Panc1 (cell line): ENCODE data around the gene CRYAB. TPM values are rescaled to one million over a fixed set of nuclear protein-coding genes. Genes with fewer than 3 reads are reported as not detected.

Experiments
- ATAC-seq: fragments of 200-7000 bp; cut with Tn5 transposase; 2 replicates; pipeline ENCODE4 v1.9.1; 2020; ENCODE audit warnings: mild to moderate bottlenecking, moderate library complexity
- BruUV-seq: library from RNA; stranded (reverse); fragments of 400-500 nt; replicated peaks from 2 replicates; lab custom pipeline; 2021; lab: Mats Ljungman, UMichigan
- CTCF ChIA-PET: fragments of 300-600 bp; sonication (Branson Sonifier 250); formaldehyde crosslinking; loops from one replicate; lab custom pipeline; 2022; ENCODE audit warnings: antibody characterized with exemption; lab: Charles Lee
- POLR2A ChIA-PET: fragments of 300-600 bp; sonication (Branson Sonifier 250); formaldehyde crosslinking; loops from one replicate; lab custom pipeline; 2022; ENCODE audit warnings: antibody characterized with exemption; lab: Charles Lee
- DNase-seq: peaks from one replicate; pipeline ENCODE4 v3.0.0-alpha.2; 2010; ENCODE audit warnings: low read depth, low spot score
- H3K27ac ChIP-seq: 2 replicates; pipeline ENCODE4 v1.5.1; 2011; ENCODE audit warnings: mild to moderate bottlenecking, low read length, inconsistent platforms
- H3K27me3 ChIP-seq: fragments of 200-500 bp; sonication (Bioruptor generic); 2 replicates; pipeline ENCODE4 v1.6.0; 2014; ENCODE audit warnings: low read length, inconsistent platforms; ENCODE audit not compliant: control insufficient read depth, insufficient read depth
- H3K36me3 ChIP-seq: fragments of 200-500 bp; sonication (Bioruptor generic); 2 replicates; pipeline ENCODE4 v1.5.1; 2014; ENCODE audit warnings: inconsistent platforms, mild to moderate bottlenecking, low read length, moderate library complexity; ENCODE audit not compliant: control insufficient read depth, insufficient read depth
- H3K4me1 ChIP-seq: 2 replicates; pipeline ENCODE4 v1.5.1; 2011; ENCODE audit warnings: inconsistent platforms, mild to moderate bottlenecking, low read length, moderate library complexity; ENCODE audit not compliant: control insufficient read depth, insufficient read depth
- H3K4me3 ChIP-seq, 2 experiments: 2 replicates each; pipeline ENCODE4 v1.5.1; 2011 to 2012; ENCODE audit warnings: low read depth in 2 of 2, low read length in 2 of 2, mild to moderate bottlenecking in 2 of 2, inconsistent platforms in 1 of 2, moderate library complexity in 1 of 2
- H3K9me3 ChIP-seq: fragments of 200-500 bp; sonication (Bioruptor generic); 2 replicates; pipeline ENCODE4 v1.5.1; 2014; ENCODE audit warnings: low read depth, mild to moderate bottlenecking, inconsistent platforms, low read length, moderate library complexity; ENCODE audit not compliant: control insufficient read depth, insufficient read depth
- POLR2AphosphoS5 ChIP-seq: IDR thresholded peaks from 2 replicates; pipeline ENCODE4 v1.6.1; 2012; ENCODE audit warnings: mild to moderate bottlenecking, low read depth, low read length, moderate library complexity
- SIN3A ChIP-seq: IDR thresholded peaks from 2 replicates; pipeline ENCODE4 v1.6.1; 2012; ENCODE audit warnings: low read depth, mild to moderate bottlenecking, low read length, moderate library complexity, borderline replicate concordance; ENCODE audit not compliant: insufficient read depth
- TCF7L2 ChIP-seq: IDR thresholded peaks from 2 replicates; pipeline ENCODE4 v1.6.1; 2011; ENCODE audit warnings: mild to moderate bottlenecking, low read depth, low read length, inconsistent platforms
- in situ Hi-C: cut with HindIII; loops from 2 replicates; pipeline ENCODE4 v1.10.0; 2016; ENCODE audit warnings: low sequenced_read_pairs, low pct_unique_long_range_greater_than_20kb
- intact Hi-C: fragments of 100-400 bp; cut with micrococcal nuclease; formaldehyde crosslinking; loops from one replicate; pipeline ENCODE4 v1.10.0; 2022; ENCODE audit not compliant: unreplicated experiment
- total RNA-seq: library from RNA; stranded (reverse); gene quantifications from one replicate; pipeline ENCODE4 v1.2.1, GENCODE V29; 2021; ENCODE audit not compliant: unreplicated experiment
- TF ChIP-seq, protein P1 (sequence below), 2 experiments: IDR thresholded peaks; 2 replicates each; pipeline ENCODE4 v1.6.1; 2011 to 2012; ENCODE audit warnings: low read depth in 2 of 2, control low read depth in 1 of 2, low read length in 1 of 2, mild to moderate bottlenecking in 1 of 2, moderate library complexity in 1 of 2; ENCODE audit not compliant: insufficient read depth in 1 of 2
- TF ChIP-seq, protein P2 (sequence below): fragments of 450-650 bp; IDR thresholded peaks from 2 replicates; pipeline ENCODE4 v1.5.1; 2017; ENCODE audit warnings: mild to moderate bottlenecking

CRYAB gene
- total RNA-seq, 1 experiment from 2014 or later = 0.59 TPM

DNA sequence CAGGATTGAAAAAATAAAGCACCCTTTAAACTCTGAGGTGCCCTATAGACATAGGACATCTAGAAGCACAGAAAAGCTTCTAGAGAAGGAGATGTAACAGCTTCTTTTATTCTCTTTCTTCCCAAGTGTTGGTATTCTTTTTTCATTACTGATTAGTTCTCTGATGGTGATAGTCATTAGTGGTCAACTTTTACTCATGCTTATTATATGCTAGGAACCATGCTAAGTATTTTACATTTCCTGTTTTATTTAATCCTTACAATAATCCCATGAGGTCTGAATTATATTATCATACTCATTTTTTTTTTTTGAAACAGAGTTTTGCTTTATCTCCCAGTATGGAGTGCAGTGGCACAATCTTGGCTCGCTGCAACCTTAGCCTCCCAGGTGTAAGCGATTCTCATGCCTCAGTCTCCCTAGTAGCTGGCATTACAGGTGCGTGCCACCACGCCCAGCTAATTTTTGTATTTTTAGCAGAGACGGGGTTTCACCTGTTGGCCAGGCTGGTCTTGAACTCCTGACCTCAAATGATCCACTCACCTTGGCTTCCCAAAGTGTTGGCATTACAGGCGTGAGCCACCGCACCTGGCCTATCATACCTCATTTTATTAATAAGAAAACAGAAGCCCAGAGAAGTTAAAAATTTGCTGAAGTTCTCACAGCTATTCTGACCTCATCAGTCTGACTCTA lies 10.1 kb upstream of the CRYAB start:
- DNase-seq = no peak
- H3K4me1 ChIP-seq = peaks cover 11% of the 10 kb centered on the region; the same call in 1 of the 2 replicates
- no TSS peak for BruUV-seq
- ChIA-PET POLR2A (no interaction called here), CTCF (no interaction called here)
- TF ChIP-seq, protein P1, sequence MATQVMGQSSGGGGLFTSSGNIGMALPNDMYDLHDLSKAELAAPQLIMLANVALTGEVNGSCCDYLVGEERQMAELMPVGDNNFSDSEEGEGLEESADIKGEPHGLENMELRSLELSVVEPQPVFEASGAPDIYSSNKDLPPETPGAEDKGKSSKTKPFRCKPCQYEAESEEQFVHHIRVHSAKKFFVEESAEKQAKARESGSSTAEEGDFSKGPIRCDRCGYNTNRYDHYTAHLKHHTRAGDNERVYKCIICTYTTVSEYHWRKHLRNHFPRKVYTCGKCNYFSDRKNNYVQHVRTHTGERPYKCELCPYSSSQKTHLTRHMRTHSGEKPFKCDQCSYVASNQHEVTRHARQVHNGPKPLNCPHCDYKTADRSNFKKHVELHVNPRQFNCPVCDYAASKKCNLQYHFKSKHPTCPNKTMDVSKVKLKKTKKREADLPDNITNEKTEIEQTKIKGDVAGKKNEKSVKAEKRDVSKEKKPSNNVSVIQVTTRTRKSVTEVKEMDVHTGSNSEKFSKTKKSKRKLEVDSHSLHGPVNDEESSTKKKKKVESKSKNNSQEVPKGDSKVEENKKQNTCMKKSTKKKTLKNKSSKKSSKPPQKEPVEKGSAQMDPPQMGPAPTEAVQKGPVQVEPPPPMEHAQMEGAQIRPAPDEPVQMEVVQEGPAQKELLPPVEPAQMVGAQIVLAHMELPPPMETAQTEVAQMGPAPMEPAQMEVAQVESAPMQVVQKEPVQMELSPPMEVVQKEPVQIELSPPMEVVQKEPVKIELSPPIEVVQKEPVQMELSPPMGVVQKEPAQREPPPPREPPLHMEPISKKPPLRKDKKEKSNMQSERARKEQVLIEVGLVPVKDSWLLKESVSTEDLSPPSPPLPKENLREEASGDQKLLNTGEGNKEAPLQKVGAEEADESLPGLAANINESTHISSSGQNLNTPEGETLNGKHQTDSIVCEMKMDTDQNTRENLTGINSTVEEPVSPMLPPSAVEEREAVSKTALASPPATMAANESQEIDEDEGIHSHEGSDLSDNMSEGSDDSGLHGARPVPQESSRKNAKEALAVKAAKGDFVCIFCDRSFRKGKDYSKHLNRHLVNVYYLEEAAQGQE (IDR thresholded peaks at IDR 0.05; ENCODE audit: insufficient read depth in 1 of 2, low read depth in 2 of 2, low read length in 1 of 2) = no peak
- TF ChIP-seq POLR2AphosphoS5 (no peak), SIN3A (no peak), TCF7L2 (no peak)
- TF ChIP-seq, protein P2, sequence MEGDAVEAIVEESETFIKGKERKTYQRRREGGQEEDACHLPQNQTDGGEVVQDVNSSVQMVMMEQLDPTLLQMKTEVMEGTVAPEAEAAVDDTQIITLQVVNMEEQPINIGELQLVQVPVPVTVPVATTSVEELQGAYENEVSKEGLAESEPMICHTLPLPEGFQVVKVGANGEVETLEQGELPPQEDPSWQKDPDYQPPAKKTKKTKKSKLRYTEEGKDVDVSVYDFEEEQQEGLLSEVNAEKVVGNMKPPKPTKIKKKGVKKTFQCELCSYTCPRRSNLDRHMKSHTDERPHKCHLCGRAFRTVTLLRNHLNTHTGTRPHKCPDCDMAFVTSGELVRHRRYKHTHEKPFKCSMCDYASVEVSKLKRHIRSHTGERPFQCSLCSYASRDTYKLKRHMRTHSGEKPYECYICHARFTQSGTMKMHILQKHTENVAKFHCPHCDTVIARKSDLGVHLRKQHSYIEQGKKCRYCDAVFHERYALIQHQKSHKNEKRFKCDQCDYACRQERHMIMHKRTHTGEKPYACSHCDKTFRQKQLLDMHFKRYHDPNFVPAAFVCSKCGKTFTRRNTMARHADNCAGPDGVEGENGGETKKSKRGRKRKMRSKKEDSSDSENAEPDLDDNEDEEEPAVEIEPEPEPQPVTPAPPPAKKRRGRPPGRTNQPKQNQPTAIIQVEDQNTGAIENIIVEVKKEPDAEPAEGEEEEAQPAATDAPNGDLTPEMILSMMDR = no peak
- no peaks in the 10 kb centered on the region for H3K36me3 ChIP-seq
- intact Hi-C loops (no loop called here), in situ Hi-C loops (no loop called here)
- H3K9me3 ChIP-seq = no peaks in the 10 kb centered on the region
- no peak for ATAC-seq
- no peak overlapping the region for H3K4me3 ChIP-seq
- H3K27ac ChIP-seq = no peak overlapping the region
- H3K27me3 ChIP-seq = no peaks in the 10 kb centered on the region

DNA sequence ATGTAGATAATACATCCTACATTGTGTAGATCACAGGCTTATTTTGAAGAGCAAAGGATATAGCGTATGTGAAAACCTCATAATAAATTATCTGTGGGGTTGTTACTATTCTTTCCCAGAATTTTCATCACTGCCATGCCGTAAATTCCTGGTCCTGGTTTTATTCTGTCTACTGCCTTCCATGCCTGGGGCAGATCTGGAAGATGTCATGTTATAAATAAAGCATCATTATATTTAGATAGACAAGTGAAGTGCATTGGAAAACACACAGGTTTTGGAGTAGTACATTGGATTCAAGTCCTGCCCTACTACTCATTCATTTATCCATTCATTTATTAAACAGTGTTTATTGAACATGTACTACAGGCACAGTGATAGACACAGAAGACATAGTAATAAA lies 9.3 kb upstream of the CRYAB start:
- intact Hi-C loops = no loop called here
- CTCF ChIA-PET = no interaction called here

More for the DNA sequence above, 9.3 kb upstream of the CRYAB start:
- H3K27ac ChIP-seq = no peak overlapping the region
- ATAC-seq (no peak), DNase-seq (no peak)
- POLR2A ChIA-PET = no interaction called here
- 0 out of 2 replicates have a peak, but pooled peaks cover 6% of the 10 kb centered on the region for H3K4me1 ChIP-seq
- no peaks in the 10 kb centered on the region for H3K9me3 ChIP-seq
- no peaks in the 10 kb centered on the region for H3K36me3 ChIP-seq
- in situ Hi-C loops = no loop called here
- BruUV-seq = no TSS peak
- no peak overlapping the region for H3K4me3 ChIP-seq
- H3K27me3 ChIP-seq = no peaks in the 10 kb centered on the region
- no peak for TF ChIP-seq POLR2AphosphoS5
- TF ChIP-seq SIN3A = no peak
- TF ChIP-seq TCF7L2 = no peak
- TF ChIP-seq, protein P2 = no peak
- TF ChIP-seq, protein P1 (IDR thresholded peaks at IDR 0.05; ENCODE audit: insufficient read depth in 1 of 2, low read depth in 2 of 2, low read length in 1 of 2) = no peak
